ENCODE measurements around the gene ADGRF5.

The ADGRF5 gene

DNA sequence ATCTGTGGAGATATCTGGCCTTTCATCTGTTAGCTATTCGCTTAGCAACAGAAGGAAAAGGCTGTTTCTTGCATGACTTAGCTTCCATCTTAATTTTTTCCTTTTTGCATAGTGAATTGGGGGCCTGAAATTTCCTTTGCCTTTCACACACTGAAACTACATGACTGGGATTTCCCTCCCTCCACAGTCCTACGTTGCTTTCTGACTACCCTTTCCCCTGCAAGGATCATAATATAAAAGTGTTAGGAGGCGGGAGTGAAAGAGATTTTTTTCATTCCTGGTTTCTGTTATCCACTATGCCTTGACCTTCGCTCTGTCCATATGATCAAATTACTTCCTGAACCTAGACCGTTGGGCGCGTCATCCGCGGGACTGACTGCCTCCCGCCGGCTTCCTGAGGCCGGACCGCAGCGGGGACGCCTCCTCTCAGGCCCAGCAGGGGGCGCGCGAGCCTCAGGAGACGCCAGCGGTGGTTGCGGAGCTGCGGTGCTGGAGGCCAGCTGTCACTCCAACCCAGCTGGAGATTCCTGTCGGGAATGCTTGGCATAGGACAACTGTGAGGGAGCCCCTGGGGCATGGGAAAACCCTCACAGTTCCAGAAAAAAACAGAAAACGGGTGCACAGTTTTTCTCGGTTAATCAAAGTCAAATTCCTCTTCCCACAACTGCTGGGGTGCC is 72.9 kb downstream of the ADGRF5 start (continued):
- TF ChIP-seq ZNF398 (tag by site-specific recombination; IDR thresholded peaks at IDR 0.05) (no peak), ZBTB10 (tag by site-specific recombination; IDR thresholded peaks at IDR 0.05) (no peak), KLF16 (tag by site-specific recombination; IDR thresholded peaks at IDR 0.05) (no peak), REST (tag by site-specific recombination; IDR thresholded peaks at IDR 0.05) (no peak), IKZF3 (tag by site-specific recombination; IDR thresholded peaks at IDR 0.05) (peak; percentile 95), SP2 (tag by site-specific recombination; IDR thresholded peaks at IDR 0.05) (no peak), KLF8 (tag by site-specific recombination; IDR thresholded peaks at IDR 0.05) (no peak), GLI2 (tag by site-specific recombination; IDR thresholded peaks at IDR 0.05; ENCODE audit: borderline replicate concordance, low read depth) (no peak), ZNF146 (tag by site-specific recombination; IDR thresholded peaks at IDR 0.05) (no peak), ZSCAN4 (tag by site-specific recombination; IDR thresholded peaks at IDR 0.05) (no peak), ZBTB44 (tag by site-specific recombination; IDR thresholded peaks at IDR 0.05) (no peak), REPIN1 (tag by site-specific recombination; IDR thresholded peaks at IDR 0.05; ENCODE audit: low read depth) (no peak), ZNF654 (tag by site-specific recombination; IDR thresholded peaks at IDR 0.05; ENCODE audit: low read depth) (peak; percentile 81), PRDM10 (tag by site-specific recombination; IDR thresholded peaks at IDR 0.05) (no peak), INSM2 (tag by site-specific recombination; IDR thresholded peaks at IDR 0.05) (no peak), ZNF2 (tag by site-specific recombination; IDR thresholded peaks at IDR 0.05) (peak; percentile 53), ZNF530 (tag by site-specific recombination; IDR thresholded peaks at IDR 0.05; ENCODE audit: low read depth) (no peak)
- TF ChIP-seq, protein P1, sequence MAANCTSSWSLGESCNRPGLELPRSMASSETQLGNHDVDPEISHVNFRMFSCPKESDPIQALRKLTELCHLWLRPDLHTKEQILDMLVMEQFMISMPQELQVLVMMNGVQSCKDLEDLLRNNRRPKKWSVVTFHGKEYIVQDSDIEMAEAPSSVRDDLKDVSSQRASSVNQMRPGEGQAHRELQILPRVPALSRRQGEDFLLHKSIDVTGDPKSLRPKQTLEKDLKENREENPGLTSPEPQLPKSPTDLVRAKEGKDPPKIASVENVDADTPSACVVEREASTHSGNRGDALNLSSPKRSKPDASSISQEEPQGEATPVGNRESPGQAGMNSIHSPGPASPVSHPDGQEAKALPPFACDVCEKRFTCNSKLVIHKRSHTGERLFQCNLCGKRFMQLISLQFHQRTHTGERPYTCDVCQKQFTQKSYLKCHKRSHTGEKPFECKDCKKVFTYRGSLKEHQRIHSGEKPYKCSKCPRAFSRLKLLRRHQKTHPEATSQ (tag by site-specific recombination; IDR thresholded peaks at IDR 0.05), result no peak
- TF ChIP-seq, protein P2, sequence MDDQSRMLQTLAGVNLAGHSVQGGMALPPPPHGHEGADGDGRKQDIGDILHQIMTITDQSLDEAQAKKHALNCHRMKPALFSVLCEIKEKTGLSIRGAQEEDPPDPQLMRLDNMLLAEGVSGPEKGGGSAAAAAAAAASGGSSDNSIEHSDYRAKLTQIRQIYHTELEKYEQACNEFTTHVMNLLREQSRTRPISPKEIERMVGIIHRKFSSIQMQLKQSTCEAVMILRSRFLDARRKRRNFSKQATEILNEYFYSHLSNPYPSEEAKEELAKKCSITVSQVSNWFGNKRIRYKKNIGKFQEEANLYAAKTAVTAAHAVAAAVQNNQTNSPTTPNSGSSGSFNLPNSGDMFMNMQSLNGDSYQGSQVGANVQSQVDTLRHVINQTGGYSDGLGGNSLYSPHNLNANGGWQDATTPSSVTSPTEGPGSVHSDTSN (CRISPR knock-in tag; IDR thresholded peaks at IDR 0.05), result peak; percentile 91; the same call in 1 of the 2 replicates

Data from HEK293 (cell line).